ENCODE results near the gene PLAC1. TPM values are rescaled to one million over a fixed set of nuclear protein-coding genes. Genes with fewer than 3 reads are reported as not detected.

PLAC1 gene
- total RNA-seq, 6 experiments from 2014 or later: 0.51 TPM; not detected in 5

DNA sequence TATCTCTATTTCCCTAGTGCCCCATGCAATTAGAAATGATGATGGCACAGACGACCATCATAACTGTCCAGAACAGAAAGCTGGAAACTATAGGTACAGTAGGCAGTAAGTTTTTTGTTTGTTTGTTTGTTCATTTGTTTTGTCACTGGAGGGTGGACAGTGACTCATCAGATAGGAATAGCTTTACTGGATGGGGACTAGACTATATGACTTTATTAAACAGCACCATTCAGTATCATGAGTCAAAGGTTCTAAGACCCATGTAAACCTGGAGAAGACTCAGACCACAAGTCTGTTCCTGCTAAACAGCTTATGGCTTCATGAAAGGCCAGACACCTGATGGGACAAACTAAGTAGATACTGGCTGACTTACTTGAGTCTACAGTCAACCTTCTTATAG is 38.4 kb downstream of the PLAC1 start:
- peaks cover 42% of the 10 kb centered on the region for H3K4me1 Mint-ChIP-seq (ENCODE audit: low read depth)
- H3K9me3 Mint-ChIP-seq: no peaks in the 10 kb centered on the region
- H3K27me3 Mint-ChIP-seq (ENCODE audit: insufficient read depth): no peaks in the 10 kb centered on the region
- TF ChIP-seq, protein P1, sequence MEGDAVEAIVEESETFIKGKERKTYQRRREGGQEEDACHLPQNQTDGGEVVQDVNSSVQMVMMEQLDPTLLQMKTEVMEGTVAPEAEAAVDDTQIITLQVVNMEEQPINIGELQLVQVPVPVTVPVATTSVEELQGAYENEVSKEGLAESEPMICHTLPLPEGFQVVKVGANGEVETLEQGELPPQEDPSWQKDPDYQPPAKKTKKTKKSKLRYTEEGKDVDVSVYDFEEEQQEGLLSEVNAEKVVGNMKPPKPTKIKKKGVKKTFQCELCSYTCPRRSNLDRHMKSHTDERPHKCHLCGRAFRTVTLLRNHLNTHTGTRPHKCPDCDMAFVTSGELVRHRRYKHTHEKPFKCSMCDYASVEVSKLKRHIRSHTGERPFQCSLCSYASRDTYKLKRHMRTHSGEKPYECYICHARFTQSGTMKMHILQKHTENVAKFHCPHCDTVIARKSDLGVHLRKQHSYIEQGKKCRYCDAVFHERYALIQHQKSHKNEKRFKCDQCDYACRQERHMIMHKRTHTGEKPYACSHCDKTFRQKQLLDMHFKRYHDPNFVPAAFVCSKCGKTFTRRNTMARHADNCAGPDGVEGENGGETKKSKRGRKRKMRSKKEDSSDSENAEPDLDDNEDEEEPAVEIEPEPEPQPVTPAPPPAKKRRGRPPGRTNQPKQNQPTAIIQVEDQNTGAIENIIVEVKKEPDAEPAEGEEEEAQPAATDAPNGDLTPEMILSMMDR (IDR thresholded peaks at IDR 0.05): no peak
- no peak overlapping the region for H3K27ac Mint-ChIP-seq
- no peak for DNase-seq
- H3K36me3 Mint-ChIP-seq (ENCODE audit: low read depth): no peaks in the 10 kb centered on the region
- H3K4me3 Mint-ChIP-seq: no peak overlapping the region

DNA sequence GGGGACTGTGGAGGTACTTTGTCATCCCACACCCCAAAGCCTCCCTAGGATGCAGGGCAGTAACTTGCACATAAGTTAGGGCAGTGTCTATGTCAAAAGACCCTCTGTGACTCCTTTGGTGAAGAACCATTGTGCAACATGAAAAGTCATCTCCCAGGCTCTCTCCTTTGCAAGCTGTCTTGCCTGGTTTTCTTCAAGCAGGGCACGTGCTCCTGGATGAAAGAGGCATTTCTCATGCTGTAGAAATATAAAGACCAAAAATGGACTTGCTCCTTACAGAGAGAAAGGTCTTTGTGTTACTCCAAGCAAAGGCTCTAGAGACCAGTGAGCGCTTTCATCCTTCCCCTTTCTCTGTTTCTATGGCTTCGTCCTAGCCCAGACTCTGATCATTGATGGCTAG is 44.9 kb downstream of the PLAC1 start:
- H3K36me3 Mint-ChIP-seq (ENCODE audit: low read depth): no peaks in the 10 kb centered on the region
- no peaks in the 10 kb centered on the region for H3K4me1 Mint-ChIP-seq (ENCODE audit: low read depth)
- H3K4me3 Mint-ChIP-seq: no peak overlapping the region
- H3K27ac Mint-ChIP-seq: no peak overlapping the region
- no peaks in the 10 kb centered on the region for H3K9me3 Mint-ChIP-seq
- TF ChIP-seq, protein P1 (IDR thresholded peaks at IDR 0.05): no peak
- DNase-seq: no peak
- no peaks in the 10 kb centered on the region; the same call in 1 of the 2 replicates for H3K27me3 Mint-ChIP-seq (ENCODE audit: insufficient read depth)

DNA sequence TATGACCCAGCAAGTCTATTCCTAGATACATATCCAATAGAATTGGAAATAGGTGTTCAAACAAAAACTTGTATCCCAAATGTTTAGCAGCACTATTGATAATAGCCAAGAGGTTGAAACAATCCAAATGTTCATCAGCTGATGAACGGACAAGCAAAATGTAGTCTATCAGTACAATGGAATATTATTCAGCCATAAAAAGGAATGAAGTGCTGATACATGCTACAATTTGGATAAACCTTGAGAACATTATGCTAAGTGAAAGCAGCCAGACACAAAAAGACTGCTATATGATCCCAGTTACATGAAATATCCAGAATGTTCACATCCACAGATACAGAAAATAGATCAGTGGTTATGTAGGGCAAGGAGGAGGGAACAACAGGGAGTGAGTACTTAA is 50.1 kb downstream of the PLAC1 start:
- DNase-seq: no peak
- Mint-ChIP-seq H3K27me3 (ENCODE audit: insufficient read depth) (no peaks in the 10 kb centered on the region), H3K36me3 (ENCODE audit: low read depth) (no peaks in the 10 kb centered on the region), H3K27ac (no peak overlapping the region), H3K9me3 (no peaks in the 10 kb centered on the region), H3K4me1 (ENCODE audit: low read depth) (peaks cover 22% of the 10 kb centered on the region), H3K4me3 (no peak overlapping the region)
- TF ChIP-seq, protein P1 (IDR thresholded peaks at IDR 0.05): no peak

DNA sequence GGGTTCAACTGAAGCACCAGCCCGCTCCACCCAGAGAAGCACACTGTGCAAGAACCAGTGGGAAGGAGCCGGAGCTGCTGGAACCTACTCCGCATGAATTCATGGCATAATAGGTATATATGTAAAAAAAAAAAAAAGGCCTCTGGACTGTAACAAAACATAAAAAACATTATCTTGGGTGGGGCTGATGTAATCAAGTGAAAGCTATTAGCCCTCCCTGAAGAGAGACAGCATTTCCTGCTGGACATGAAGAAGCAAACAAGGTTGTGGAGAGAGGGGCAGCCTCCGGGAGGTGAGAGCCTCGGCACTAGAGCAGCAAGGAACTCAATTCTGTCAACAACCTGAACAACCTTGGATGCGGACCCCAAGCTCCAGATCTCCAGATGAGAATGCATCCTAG is 50.7 kb downstream of the PLAC1 start:
- Mint-ChIP-seq H3K27me3 (ENCODE audit: insufficient read depth) (no peaks in the 10 kb centered on the region), H3K4me1 (ENCODE audit: low read depth) (peaks cover 22% of the 10 kb centered on the region), H3K27ac (no peak overlapping the region), H3K9me3 (no peaks in the 10 kb centered on the region), H3K36me3 (ENCODE audit: low read depth) (0 out of 2 replicates have a peak, but pooled peaks cover 2% of the 10 kb centered on the region), H3K4me3 (no peak overlapping the region)
- no peak for DNase-seq
- TF ChIP-seq, protein P1 (IDR thresholded peaks at IDR 0.05): no peak

DNA sequence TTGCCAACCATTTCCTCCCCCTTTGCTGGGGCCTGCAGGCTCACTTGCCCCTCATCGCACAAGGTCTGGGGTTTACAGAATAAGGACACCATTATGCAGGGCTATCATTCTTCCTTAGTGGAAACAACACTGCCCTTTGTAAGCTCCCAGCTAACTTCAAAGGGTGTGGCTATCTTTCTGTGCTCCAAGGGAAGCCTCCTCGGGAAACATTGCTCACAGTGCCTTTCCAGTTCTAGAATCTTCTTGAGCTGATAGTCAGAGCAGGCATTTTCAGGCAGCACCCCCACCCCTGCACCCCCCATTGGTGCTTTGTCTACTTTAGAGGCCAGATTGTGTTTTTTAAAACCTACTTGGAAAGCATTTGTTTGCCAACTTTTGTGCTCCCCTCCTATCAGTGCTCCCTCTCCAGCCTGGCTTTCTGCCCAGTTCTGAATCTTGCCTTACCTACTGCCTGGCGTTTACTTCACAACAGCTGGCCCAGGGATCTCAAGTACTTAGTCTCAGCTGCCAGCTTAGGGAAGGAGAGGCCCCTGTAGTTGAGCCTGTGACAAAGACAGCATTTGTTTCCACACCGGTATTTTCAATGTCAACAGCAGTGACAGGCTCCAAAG is 53.5 kb downstream of the PLAC1 start:
- Mint-ChIP-seq H3K36me3 (ENCODE audit: low read depth) (0 out of 2 replicates have a peak, but pooled peaks cover 4% of the 10 kb centered on the region), H3K27ac (peak overlapping the region; percentile 78), H3K9me3 (no peaks in the 10 kb centered on the region), H3K27me3 (ENCODE audit: insufficient read depth) (no peaks in the 10 kb centered on the region), H3K4me1 (ENCODE audit: low read depth) (peaks cover 43% of the 10 kb centered on the region), H3K4me3 (no peak overlapping the region)
- no peak for DNase-seq
- TF ChIP-seq, protein P1 (IDR thresholded peaks at IDR 0.05): no peak
